Stimulated activated CD8-positive, alpha-beta memory T cell treated with anti-CD3 and anti-CD28 coated beads, Interleukin-4, amount 100 ng/mL, for 24 hours (primary cell): ENCODE data around the gene THSD4.
"Not testable (repeated sequence)": the region's sequence is repeated elsewhere in the genome, so short reads cannot be mapped to it uniquely, and the experiment has no call there.

Experiments used
- DNase-seq: peaks from one replicate; pipeline ENCODE4 v3.0.0-alpha.2; 2020; ENCODE audit warnings: low read depth

Gene THSD4

GRCh38 chr15:71658827-71659729, 543.8 kb downstream of the THSD4 start:
- no peak for DNase-seq

- no peak for DNase-seq
These were observed 544.4 kb downstream of the THSD4 start for GRCh38 chr15:71659730-71660067.

- no peak for DNase-seq
These were observed 545.2 kb downstream of the THSD4 start for GRCh38 chr15:71660501-71660900.

- DNase-seq, result no peak
These were observed 547.0 kb downstream of the THSD4 start for GRCh38 chr15:71662306-71662705.

- DNase-seq, result no peak
These were observed 549.4 kb downstream of the THSD4 start for GRCh38 chr15:71664622-71665021.

- no peak for DNase-seq
These were observed 551.7 kb downstream of the THSD4 start for GRCh38 chr15:71666763-71667620.

GRCh38 chr15:71669688-71670087, 554.4 kb downstream of the THSD4 start:
- DNase-seq, result no peak

GRCh38 chr15:71670222-71670621, 555.0 kb downstream of the THSD4 start:
- DNase-seq, result not testable (repeated sequence)

GRCh38 chr15:71674354-71674753, 559.1 kb downstream of the THSD4 start:
- no peak for DNase-seq

- DNase-seq, result no peak
These were observed 562.1 kb downstream of the THSD4 start for GRCh38 chr15:71677352-71677751.

GRCh38 chr15:71677766-71678165, 562.5 kb downstream of the THSD4 start:
- DNase-seq, result no peak

- no peak for DNase-seq
These were observed 562.9 kb downstream of the THSD4 start for GRCh38 chr15:71678191-71678590.

- no peak for DNase-seq
These were observed 563.3 kb downstream of the THSD4 start for GRCh38 chr15:71678605-71679004.

GRCh38 chr15:71679223-71679792, 564.0 kb downstream of the THSD4 start:
- no peak for DNase-seq

- no peak for DNase-seq
These were observed 564.6 kb downstream of the THSD4 start for GRCh38 chr15:71679793-71680353.

GRCh38 chr15:71682001-71682400, 566.7 kb downstream of the THSD4 start:
- DNase-seq, result no peak

- no peak for DNase-seq
These were observed 568.4 kb downstream of the THSD4 start for GRCh38 chr15:71683411-71684274.

- DNase-seq, result no peak
These were observed 570.2 kb downstream of the THSD4 start for GRCh38 chr15:71685420-71685993.

GRCh38 chr15:71686221-71687050, 571.2 kb downstream of the THSD4 start:
- no peak for DNase-seq

- no peak for DNase-seq
These were observed 572.7 kb downstream of the THSD4 start for GRCh38 chr15:71687902-71688508.
